ENCODE measurements around the gene BRD9. TPM values are rescaled to one million over a fixed set of nuclear protein-coding genes. Genes with fewer than 3 reads are reported as not detected.

The BRD9 gene
- total RNA-seq, 4 donors from 2014 or later, result 35.8 to 55.3 (median 49.0) TPM

- Histone ChIP-seq H3K27ac (peak overlapping the region; percentile 80 to 91 (median 84)), H3K27me3 (no peaks in the 10 kb centered on the region), H3K4me3 (peak overlapping the region; percentile 71 to 85 (median 82)), H3K36me3 (peaks cover 0 to 44% (median 20%) of the 10 kb centered on the region in 3 donors), H3K4me1 (peaks cover 0 to 30% (median 18%) of the 10 kb centered on the region in 4 donors), H3K9me3 (no peaks in the 10 kb centered on the region)
- DNase-seq (ENCODE audit: low spot score in 2 of 2), result no peak
- TF ChIP-seq POLR2A (IDR thresholded peaks at IDR 0.05), result no peak
- no peak for TF ChIP-seq EP300 (IDR thresholded peaks at IDR 0.05)
- no peak for TF ChIP-seq CTCF (IDR thresholded peaks at IDR 0.05)
- 16 to 29% methylated on average over 13 to 25 of the region's 25 CpGs for WGBS, 2 donors
Observed at GRCh38 chr5:891837-892393, 686 bp downstream of the BRD9 start.

GRCh38 chr5:891117-891836 lies 1.3 kb downstream of the BRD9 start:
- Histone ChIP-seq H3K36me3 (peaks cover 0 to 50% (median 20%) of the 10 kb centered on the region in 3 donors), H3K4me3 (peak overlapping the region in 3 of 4 donors; percentile 71 to 85 (median 80)), H3K9me3 (no peaks in the 10 kb centered on the region), H3K27ac (peak overlapping the region in 3 of 4 donors; percentile 80 to 91 (median 89)), H3K27me3 (no peaks in the 10 kb centered on the region), H3K4me1 (peaks cover 0 to 30% (median 18%) of the 10 kb centered on the region in 4 donors)
- 73 to 74% methylated on average over 34 of the region's 34 CpGs for WGBS, 2 donors
- DNase-seq (ENCODE audit: low spot score in 2 of 2), result no peak
- TF ChIP-seq EP300 (IDR thresholded peaks at IDR 0.05), result no peak
- TF ChIP-seq POLR2A (IDR thresholded peaks at IDR 0.05), result no peak
- TF ChIP-seq CTCF (IDR thresholded peaks at IDR 0.05), result no peak

- H3K9me3 ChIP-seq, result no peaks in the 10 kb centered on the region
- H3K36me3 ChIP-seq, result peaks cover 0 to 71% (median 20%) of the 10 kb centered on the region in 3 donors
- TF ChIP-seq POLR2A (IDR thresholded peaks at IDR 0.05), result no peak
- no peak for TF ChIP-seq EP300 (IDR thresholded peaks at IDR 0.05)
- TF ChIP-seq CTCF (IDR thresholded peaks at IDR 0.05), result no peak
- H3K4me1 ChIP-seq, result peaks cover 0 to 30% (median 18%) of the 10 kb centered on the region in 4 donors
- H3K27me3 ChIP-seq, result no peaks in the 10 kb centered on the region
- no peak overlapping the region for H3K4me3 ChIP-seq
- 90 to 93% methylated on average over 15 of the region's 15 CpGs for WGBS, 2 donors
- no peak for DNase-seq (ENCODE audit: low spot score in 2 of 2)
- no peak overlapping the region for H3K27ac ChIP-seq
Observed at GRCh38 chr5:889075-889710, 3.4 kb downstream of the BRD9 start.

- Histone ChIP-seq H3K36me3 (peaks cover 0 to 77% (median 24%) of the 10 kb centered on the region in 3 donors), H3K9me3 (no peaks in the 10 kb centered on the region), H3K27ac (no peak overlapping the region), H3K4me3 (no peak overlapping the region), H3K27me3 (no peaks in the 10 kb centered on the region), H3K4me1 (peaks cover 0 to 29% (median 18%) of the 10 kb centered on the region in 4 donors)
- no peak for TF ChIP-seq POLR2A (IDR thresholded peaks at IDR 0.05)
- DNase-seq (ENCODE audit: low spot score in 2 of 2), result no peak
- WGBS, 2 donors, result 93 to 95% methylated on average over 11 of the region's 11 CpGs
Observed at GRCh38 chr5:888638-889035, 4.0 kb downstream of the BRD9 start.

GRCh38 chr5:887947-888637 lies 4.5 kb downstream of the BRD9 start:
- no peak for DNase-seq (ENCODE audit: low spot score in 2 of 2)
- H3K36me3 ChIP-seq, result peaks cover 0 to 82% (median 30%) of the 10 kb centered on the region in 3 donors

More at GRCh38 chr5:887947-888637, 4.5 kb downstream of the BRD9 start:
- no peak for TF ChIP-seq POLR2A (IDR thresholded peaks at IDR 0.05)
- no peak for TF ChIP-seq EP300 (IDR thresholded peaks at IDR 0.05)
- TF ChIP-seq CTCF (IDR thresholded peaks at IDR 0.05), result no peak
- Histone ChIP-seq H3K27me3 (no peaks in the 10 kb centered on the region), H3K4me3 (no peak overlapping the region), H3K4me1 (peaks cover 0 to 23% (median 14%) of the 10 kb centered on the region in 4 donors), H3K9me3 (no peaks in the 10 kb centered on the region), H3K27ac (no peak overlapping the region)
- 87 to 88% methylated on average over 13 to 14 of the region's 14 CpGs for WGBS, 2 donors

All from tibial nerve (tissue), 4 donors.